ENCODE data around the gene IQCE. TPM values are rescaled to one million over a fixed set of nuclear protein-coding genes. Genes with fewer than 3 reads are reported as not detected.

Gene IQCE
- total and polyA plus RNA-seq, 12 donors = 4.2 to 13.8 (median 9.3) TPM

DNA sequence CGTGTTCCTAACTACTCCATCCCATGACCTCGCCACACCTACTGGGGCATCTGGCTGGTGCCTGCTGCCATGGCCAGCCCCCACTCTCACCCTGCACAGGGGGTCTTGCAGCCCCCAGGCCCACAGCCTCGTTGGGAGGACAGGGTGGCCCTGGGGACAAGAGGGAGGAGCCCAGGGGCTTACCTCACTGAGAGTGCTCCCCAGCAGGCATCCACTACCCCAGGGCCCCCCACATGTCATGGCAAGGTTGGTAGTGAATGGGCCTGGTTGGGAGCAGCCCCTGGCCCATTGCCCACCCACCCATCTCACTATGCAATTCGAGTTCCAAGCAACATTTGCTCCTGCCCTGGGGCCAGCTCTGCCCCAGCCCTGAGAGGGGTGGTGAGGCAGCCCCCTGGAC is 105.2 kb downstream of the IQCE start:
- DNase-seq = no peak
- Histone ChIP-seq H3K27me3 (peaks cover 0 to 3% (median 0%) of the 10 kb centered on the region in 7 donors), H3K36me3 (peaks cover 0 to 40% (median 0%) of the 10 kb centered on the region in 9 donors), H3K9me3 (peaks cover 0 to 5% (median 0%) of the 10 kb centered on the region in 11 donors), H3K4me3 (no peak overlapping the region), H3K4me1 (peaks cover 8 to 36% (median 26%) of the 10 kb centered on the region in 9 donors), H3K27ac (peak overlapping the region in 3 of 10 donors; percentile 26 to 68 (median 29))
- ATAC-seq = no peak
- intact Hi-C loops (cut with DNase I) = loop anchor here in 1 of 10 donors (10.0 kb wide), 1 partner anchor 89 kb away; no protein-coding TSS in a partner anchor
- TF ChIP-seq, protein P1, sequence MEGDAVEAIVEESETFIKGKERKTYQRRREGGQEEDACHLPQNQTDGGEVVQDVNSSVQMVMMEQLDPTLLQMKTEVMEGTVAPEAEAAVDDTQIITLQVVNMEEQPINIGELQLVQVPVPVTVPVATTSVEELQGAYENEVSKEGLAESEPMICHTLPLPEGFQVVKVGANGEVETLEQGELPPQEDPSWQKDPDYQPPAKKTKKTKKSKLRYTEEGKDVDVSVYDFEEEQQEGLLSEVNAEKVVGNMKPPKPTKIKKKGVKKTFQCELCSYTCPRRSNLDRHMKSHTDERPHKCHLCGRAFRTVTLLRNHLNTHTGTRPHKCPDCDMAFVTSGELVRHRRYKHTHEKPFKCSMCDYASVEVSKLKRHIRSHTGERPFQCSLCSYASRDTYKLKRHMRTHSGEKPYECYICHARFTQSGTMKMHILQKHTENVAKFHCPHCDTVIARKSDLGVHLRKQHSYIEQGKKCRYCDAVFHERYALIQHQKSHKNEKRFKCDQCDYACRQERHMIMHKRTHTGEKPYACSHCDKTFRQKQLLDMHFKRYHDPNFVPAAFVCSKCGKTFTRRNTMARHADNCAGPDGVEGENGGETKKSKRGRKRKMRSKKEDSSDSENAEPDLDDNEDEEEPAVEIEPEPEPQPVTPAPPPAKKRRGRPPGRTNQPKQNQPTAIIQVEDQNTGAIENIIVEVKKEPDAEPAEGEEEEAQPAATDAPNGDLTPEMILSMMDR (IDR thresholded peaks at IDR 0.05) = no peak
- WGBS, 2 donors = 62 to 74% methylated on average over 4 of the region's 4 CpGs

Small RNA genes lying within 50 kb of the gene (microRNA-seq; reads per million reads assigned to microRNA genes)
- 0 reads per million in 2 donors for gene MIR4648

Other genes starting within 250 kb of the IQCE start
- 10 to 100 TPM; 15.6 to 31.8 (median 21.6) TPM for gene SNX8, start 244.5 kb upstream of the IQCE start, total RNA-seq
- gene SNX8, start 244.5 kb upstream of the IQCE start, polyA plus RNA-seq = 10 to 100 TPM; 14.7 to 19.7 TPM
- gene EIF3B, start 204.2 kb upstream of the IQCE start, total RNA-seq = 100 to 1,000 TPM in 1 of 10 donors, 10 to 100 TPM in 9; 64.0 to 102 (median 68.2) TPM
- gene EIF3B, start 204.2 kb upstream of the IQCE start, polyA plus RNA-seq = 10 to 100 TPM; 48.6 to 81.5 TPM
- gene CHST12, start 155.4 kb upstream of the IQCE start, total RNA-seq = 10 to 100 TPM; 12.4 to 17.2 (median 14.0) TPM
- gene CHST12, start 155.4 kb upstream of the IQCE start, polyA plus RNA-seq = 10 to 100 TPM; 13.9 to 15.2 TPM
- not detected for gene GRIFIN, start 82.6 kb upstream of the IQCE start, total RNA-seq
- gene GRIFIN, start 82.6 kb upstream of the IQCE start, polyA plus RNA-seq = not detected
- gene LFNG, start 39.2 kb upstream of the IQCE start, total RNA-seq = 10 to 100 TPM in 4 of 10 donors, 1 to 10 TPM in 6; 2.4 to 11.8 (median 9.0) TPM
- 10 to 100 TPM in 1 of 2 donors, 1 to 10 TPM in 1; 7.2 to 10.8 TPM for gene LFNG, start 39.2 kb upstream of the IQCE start, polyA plus RNA-seq
- gene BRAT1, start 3.5 kb upstream of the IQCE start, total RNA-seq = 10 to 100 TPM; 10.6 to 18.2 (median 12.8) TPM
- gene BRAT1, start 3.5 kb upstream of the IQCE start, polyA plus RNA-seq = 10 to 100 TPM; 16.8 to 22.8 TPM
- gene TTYH3, start 73.0 kb downstream of the IQCE start, total RNA-seq = 10 to 100 TPM in 4 of 10 donors, 1 to 10 TPM in 6; 7.0 to 37.5 (median 9.0) TPM
- 1 to 10 TPM; 8.6 to 10.0 TPM for gene TTYH3, start 73.0 kb downstream of the IQCE start, polyA plus RNA-seq
- gene AMZ1, start 129.2 kb downstream of the IQCE start, total RNA-seq = under 1 TPM in 6 of 10 donors, not detected in 4; 0.04 to 0.11 (median 0.07) TPM
- gene AMZ1, start 129.2 kb downstream of the IQCE start, polyA plus RNA-seq = under 1 TPM; 0.04 to 0.07 TPM